HuH-7 (cell line): Measurements from ENCODE around the gene PGA5.

ENCODE experiments used
- DNase-seq: peaks from one replicate; pipeline ENCODE4 v3.0.0; 2011; ENCODE audit warnings: low spot score

The PGA5 gene

DNA sequence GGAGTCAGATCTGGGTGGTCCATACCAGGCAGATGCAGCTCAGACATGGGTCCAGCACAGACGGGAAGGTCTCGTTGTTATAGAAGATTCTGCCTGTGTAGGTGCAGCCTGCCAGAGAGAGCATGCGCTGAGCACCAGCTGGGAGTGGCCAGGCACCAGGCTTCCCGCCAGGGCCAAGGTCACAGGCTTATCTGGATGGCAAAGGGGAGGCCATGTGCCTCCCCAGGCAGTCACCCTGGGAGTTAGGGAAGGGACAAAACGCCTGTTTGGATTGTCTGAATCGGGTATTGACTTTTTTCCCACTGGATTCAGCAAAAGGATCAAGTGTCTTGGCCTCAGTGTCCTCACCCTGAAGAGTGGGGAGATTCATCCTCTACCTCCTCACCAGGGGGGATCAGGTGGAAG lies 26.5 kb downstream of the PGA5 start:
- no peak for DNase-seq

GRCh38 chr11:61268588-61269250 lies 27.7 kb downstream of the PGA5 start:
- no peak for DNase-seq

DNA sequence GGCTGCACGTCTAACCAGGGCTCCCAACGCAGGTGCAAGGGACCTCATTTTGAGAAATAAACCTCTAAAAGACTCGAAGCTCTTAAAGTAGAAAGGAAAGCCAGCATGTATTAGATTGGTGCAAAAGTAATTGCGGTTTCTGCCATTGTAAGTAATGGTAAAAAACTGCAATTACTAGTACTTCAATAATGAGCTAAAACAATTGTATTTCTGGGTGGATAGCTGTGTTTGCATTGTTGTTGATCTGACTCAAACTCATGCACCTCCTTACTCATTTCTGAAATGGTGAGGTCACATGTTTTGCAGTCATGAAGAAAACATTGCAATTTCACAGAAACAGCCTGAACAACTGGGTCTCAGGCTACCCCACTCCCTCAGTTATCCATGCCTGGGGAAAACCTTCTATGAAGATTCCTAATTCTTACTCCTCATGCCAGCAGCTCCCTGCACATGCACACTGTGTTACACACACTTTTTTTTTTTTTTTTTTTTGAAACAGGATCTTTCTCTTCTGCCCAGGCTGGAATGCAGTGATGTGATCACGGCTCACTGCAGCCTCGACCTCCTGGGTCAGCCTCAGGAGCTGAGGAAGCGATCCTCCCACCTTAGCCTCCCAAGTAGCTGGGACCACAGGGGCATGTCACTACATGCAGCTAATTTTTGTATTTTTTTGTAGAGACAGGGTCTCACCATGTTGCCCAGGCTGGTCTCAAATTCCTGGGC lies 29.5 kb downstream of the PGA5 start:
- DNase-seq, result no peak

DNA sequence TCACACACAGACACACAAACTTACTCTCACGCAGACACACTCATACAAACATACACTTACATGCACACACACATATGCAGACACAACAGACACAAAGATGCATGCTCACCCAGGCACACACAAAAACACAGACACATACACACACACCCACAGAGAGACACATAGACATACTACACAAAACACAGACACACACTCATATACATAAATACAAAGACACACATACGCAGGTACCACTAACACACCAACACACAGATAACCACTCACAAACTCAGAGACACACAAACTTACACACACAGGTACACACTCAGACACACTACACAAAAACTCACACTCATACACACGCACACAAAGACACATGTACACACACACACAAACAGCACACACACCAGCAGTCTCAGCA lies 31.8 kb downstream of the PGA5 start:
- no peak for DNase-seq

- no peak for DNase-seq
Observed at GRCh38 chr11:61273178-61274078, 32.5 kb downstream of the PGA5 start.

GRCh38 chr11:61274084-61274483 lies 33.1 kb downstream of the PGA5 start:
- no peak for DNase-seq

DNA sequence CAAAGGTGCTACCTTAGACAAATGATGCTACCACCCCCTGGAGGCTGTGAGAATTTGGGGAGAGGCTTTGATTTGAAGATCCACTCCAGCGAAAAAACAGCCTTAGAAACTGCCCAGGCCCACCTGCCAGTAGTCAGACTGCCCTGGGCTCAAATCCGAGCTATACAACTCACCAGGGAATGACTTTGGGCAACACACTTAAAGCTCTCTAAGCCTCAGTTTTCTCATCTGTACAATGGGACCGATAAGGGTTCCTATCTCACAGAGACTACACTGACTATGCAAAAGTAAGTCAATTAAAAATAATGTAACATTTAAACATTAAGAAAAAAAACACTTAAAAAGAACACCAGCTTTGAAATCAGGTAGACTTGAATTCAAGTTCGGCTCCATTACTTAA lies 34.2 kb downstream of the PGA5 start:
- DNase-seq, result no peak

GRCh38 chr11:61277186-61278000 lies 36.4 kb downstream of the PGA5 start:
- no peak for DNase-seq

- no peak for DNase-seq
Observed at GRCh38 chr11:61278001-61278470, 37.1 kb downstream of the PGA5 start.

GRCh38 chr11:61279934-61280659 lies 39.1 kb downstream of the PGA5 start:
- DNase-seq, result no peak

- DNase-seq, result no peak
Observed at GRCh38 chr11:61280883-61281580, 40.1 kb downstream of the PGA5 start.

GRCh38 chr11:61281581-61282250 lies 40.7 kb downstream of the PGA5 start:
- no peak for DNase-seq

DNA sequence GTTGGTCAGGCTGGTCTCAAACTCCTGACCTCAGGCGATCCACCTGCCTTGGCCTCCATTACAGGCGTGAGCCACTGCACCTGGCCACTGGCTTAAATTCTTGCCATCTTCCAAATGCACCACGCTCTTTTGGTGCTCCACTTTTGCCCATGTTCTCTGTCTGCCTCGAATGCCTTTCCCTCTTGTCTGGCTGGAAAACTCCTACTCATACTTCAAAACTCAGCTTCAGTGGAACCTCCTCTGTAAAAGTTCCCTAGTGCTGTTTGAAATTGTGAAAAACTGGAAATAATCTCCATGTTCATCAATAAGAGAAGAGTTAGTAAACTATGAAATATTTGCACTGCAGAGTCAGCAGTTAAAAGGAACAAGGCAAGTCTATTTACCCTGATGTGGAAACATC lies 42.6 kb downstream of the PGA5 start:
- no peak for DNase-seq

- no peak for DNase-seq
Observed at GRCh38 chr11:61287338-61287977, 46.5 kb downstream of the PGA5 start.

GRCh38 chr11:61290905-61291690 lies 50.1 kb downstream of the PGA5 start:
- no peak for DNase-seq

DNA sequence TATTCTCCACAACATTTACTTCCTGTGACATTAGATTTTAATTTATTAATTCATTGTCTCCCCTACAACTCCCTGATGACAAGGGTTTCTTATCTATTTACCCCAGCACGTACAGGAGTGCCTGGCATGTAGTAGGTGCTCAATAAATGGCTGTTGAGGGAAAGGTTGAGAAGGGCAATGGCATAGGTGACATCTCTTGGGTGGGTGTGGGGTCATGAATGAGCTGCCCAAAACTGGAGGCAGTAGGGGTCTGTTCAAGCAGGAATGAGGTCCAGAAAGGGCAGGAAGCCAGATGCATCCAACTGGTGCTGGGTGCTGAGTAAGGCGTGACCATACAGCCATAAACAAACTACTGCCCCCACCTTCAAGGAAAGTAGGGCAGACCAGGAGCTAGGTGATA lies 51.4 kb downstream of the PGA5 start:
- no peak for DNase-seq

DNA sequence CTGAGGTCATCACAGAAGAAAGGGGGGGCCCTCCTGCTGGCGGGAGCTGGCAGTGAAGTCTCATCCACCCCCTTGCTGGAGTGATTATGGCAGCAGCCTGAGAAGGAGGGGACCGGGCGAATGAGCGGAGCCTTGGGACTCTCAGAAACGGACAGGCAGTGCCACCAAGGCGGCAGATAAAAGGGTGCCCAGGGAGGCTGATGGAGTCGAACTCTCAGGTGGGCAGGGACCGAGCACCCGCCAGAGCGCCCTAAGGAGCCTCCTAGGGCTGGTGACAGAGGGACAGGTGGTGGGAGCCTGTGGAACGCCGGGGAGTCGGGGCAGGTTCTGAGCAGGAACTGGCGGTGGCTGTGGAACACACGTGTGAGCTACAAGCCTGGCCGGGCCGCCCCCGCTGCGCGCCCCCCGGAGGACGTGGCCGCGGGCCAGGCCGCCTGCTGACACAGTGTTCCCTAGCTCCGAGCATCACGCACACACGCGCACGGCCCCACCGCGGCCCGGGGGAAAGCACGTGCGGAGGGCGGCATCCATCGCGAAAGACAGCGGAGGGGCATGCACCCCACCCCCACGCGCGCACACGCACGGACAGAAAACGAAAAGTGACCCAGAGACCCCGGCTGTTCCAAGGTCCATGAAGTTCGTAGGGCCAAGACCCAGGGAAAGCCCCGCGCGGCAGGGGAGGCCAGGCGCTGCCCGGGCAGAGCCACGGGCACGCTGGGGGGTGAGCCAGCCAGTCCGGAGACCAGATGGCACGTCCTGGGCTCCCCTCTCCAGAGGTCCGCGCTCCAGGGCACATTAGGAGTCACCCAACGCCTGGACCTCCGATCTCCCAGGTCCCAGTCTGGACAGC lies 53.1 kb downstream of the PGA5 start:
- DNase-seq, result peak; percentile 78
